Stimulated activated CD8-positive, alpha-beta memory T cell treated with anti-CD3 and anti-CD28 coated beads, Interleukin-7, amount 100 ng/mL, for 4 hours (primary cell): ENCODE results near the gene TPPP.
"Not testable (repeated sequence)": the region's sequence is repeated elsewhere in the genome, so short reads cannot be mapped to it uniquely, and the experiment has no call there.

Experiments used
- DNase-seq, 2 donors: peaks; one replicate each; pipeline ENCODE4 v3.0.0-alpha.2; 2020; ENCODE audit warnings: low read depth in 2 of 2

Gene TPPP

DNA sequence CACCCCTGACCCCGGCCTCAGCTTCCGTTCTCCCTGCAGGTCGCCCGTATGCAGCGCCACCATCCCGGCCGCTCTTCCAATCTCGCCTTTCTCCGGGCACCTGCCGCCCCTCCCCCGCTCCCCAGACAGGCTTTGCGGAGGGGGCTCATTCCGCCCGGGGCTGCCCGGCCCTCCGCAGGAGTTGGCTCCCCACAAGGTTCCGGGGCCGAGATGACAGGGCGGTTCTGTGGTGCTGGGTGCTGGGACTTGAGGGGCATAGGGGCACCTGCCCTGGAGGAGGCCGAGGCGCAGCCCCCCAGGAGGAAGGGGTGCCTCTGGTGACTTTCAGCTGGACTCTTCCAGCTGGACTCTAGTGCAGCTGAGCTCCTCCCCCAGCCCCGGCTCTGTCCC is 885 bp upstream of the TPPP start:
- not testable (repeated sequence) for DNase-seq

GRCh38 chr5:692529-693041 is 567 bp downstream of the TPPP start:
- not testable (repeated sequence) for DNase-seq

DNA sequence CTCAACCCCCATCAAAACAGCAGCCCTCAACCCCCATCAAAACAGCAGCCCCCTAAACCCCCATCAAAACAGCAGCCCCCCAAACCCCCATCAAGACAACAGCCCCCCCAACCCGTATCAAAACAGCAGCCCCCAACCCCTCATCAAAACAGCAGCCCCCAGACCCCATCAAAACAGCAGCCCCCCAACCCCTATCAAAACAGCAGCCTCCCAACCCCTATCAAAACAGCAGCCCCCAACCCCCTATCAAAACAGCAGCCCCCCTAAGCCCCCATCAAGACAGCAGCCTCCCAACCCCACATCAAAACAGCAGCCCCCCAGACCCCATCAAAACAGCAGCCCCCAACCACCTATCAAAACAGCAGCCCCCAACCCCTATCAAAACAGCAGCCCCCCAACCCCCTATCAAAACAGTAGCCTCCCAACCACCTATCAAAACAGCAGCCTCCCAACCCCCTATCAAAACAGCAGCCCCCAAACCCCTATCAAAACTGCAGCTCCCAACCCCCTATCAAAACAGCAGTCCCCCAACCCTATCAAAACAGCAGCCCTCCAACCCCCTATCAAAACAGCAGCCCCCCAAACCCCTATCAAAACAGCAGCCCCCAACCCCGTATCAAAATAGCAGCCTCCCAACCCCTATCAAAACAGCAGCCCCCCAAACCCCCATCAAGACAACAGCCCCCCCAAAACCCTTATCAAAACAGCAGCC is 1.2 kb downstream of the TPPP start:
- DNase-seq, result no peak

- DNase-seq, result not testable (repeated sequence)
These were observed 2.1 kb downstream of the TPPP start for GRCh38 chr5:691049-691448.

- not testable (repeated sequence) for DNase-seq
These were observed 2.9 kb downstream of the TPPP start for GRCh38 chr5:690293-690692.

DNA sequence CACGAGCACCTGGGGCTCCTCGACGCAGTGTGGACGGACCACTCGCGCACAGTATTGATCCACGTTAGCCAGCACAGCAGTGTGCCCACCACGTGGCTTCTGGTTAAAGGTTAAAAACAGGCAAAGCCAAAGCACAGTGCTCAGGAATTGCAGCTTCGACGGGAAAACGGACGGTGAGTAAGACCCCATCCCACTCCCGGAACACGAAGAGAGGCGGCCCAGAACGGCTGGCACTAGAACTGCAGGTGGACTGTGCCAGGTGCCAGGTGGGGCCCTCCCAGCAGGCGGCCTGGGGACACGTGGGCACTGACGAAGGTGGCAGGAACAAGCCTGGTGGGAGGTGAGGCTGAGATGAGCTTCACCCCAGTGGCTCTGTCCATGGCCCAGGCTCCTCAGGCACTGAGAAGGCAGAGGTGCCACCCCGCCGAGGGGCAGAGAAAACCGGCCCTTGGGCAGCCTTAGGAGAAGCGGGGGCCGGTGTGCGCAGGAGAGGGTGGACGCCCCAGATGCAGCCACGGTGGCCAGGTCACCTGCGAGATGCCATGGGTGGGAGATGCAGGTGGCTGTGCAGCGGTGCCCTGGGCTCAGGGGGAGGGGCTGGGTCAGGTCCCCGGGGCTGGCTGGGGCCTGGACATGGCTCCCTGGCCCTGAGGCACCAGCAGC is 4.7 kb downstream of the TPPP start:
- DNase-seq, result not testable (repeated sequence)

DNA sequence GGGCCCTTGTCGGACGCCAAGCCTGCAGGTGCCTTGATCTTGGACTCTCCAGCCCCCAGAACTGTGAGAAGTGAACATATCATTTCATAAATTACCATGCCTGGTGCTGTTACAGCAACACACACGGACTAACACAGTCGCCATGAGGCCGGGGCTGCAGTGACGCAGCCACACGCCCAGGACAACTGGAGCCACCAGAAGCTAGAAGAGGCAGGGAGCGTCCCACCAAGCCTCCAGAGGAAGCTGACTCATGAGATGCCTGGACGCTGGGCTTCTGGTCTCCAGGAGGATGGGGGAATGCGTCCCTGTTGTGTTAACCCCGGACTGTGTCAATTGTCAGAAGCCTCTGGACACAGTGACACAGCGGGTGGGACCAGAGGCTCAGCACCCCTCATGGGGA is 6.2 kb downstream of the TPPP start:
- DNase-seq, result not testable (repeated sequence)

DNA sequence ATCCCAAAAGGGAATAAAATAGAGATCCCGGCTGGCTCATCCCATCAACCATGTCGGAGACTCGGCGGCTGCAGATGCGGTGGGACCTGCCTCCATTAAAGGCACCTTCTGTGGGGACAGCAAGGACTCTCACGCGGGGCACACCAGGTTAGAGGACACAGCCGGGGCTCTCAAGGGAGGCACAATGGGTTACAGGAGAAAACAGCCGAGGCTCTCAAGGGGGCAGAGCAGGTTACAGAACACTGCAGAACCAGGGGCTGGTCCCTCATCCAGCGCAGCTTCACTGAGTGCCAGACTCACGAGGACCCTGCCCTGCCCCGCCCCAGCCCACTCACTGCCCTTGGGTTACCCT is 7.0 kb downstream of the TPPP start:
- not testable (repeated sequence) for DNase-seq

DNA sequence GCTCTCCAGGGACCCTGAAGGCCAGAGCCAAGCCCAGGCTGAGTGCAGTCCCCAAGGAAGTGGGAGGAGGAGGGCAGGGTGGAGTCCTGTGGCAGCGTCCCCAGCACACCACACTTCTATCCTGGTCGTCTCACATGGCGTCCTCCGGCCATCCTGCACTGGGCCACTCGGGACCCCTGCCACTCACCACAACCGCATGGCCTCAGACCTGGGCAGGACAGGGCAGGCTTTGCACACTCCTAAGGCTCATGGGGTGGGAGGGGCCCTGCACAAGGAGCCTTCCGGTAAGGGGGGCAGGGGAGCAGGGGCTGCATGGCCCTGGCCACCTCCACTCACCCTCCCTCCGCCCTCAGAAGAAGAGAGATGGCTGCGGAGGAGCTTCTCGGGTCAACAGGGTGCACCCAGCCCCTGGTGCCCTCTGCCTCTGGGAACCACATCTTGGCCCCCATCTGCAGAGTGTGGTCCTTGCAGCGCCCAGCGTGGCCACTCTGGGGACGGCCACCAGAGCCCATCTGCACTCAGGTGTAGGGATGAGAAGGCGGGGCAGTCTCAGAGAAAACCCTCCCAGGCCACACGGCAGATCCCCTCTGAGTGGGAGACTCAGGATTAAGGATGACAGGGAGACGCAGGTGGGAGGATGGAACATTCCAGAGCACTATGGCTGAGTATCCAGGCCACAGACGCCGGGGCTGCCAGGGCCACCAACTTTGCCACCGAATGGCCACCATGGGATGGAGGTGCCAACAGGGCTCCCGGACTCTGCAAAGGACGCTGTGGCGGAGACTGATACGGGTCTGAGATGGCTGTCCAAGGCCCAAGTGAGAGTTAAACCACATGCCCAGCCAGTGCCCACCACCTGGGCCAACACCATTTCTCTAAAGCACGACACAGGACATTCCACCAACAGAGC is 7.6 kb downstream of the TPPP start:
- DNase-seq, result no peak

DNA sequence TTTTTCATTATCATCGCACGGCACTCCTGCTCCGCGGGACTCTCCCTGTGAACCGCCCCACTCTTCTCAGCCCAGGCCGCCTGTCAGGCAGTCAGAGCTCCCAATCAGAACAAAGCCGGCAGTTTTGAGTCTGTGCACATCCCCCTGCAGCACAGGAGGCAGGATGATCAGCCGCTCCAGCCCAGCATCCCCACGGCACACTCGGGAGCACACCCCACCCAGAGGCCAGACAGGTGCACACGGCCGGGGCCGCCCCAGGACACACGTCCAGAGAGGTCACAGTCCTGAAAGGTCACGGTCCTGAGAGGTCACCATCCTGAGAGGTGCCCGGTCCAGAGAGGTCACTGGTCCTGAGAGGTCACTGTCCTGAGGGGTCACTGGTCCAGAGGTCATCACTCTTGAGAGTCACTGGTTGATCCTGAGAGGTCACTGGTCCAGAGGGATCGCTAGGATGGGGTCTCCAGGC is 8.4 kb downstream of the TPPP start:
- no peak for DNase-seq

DNA sequence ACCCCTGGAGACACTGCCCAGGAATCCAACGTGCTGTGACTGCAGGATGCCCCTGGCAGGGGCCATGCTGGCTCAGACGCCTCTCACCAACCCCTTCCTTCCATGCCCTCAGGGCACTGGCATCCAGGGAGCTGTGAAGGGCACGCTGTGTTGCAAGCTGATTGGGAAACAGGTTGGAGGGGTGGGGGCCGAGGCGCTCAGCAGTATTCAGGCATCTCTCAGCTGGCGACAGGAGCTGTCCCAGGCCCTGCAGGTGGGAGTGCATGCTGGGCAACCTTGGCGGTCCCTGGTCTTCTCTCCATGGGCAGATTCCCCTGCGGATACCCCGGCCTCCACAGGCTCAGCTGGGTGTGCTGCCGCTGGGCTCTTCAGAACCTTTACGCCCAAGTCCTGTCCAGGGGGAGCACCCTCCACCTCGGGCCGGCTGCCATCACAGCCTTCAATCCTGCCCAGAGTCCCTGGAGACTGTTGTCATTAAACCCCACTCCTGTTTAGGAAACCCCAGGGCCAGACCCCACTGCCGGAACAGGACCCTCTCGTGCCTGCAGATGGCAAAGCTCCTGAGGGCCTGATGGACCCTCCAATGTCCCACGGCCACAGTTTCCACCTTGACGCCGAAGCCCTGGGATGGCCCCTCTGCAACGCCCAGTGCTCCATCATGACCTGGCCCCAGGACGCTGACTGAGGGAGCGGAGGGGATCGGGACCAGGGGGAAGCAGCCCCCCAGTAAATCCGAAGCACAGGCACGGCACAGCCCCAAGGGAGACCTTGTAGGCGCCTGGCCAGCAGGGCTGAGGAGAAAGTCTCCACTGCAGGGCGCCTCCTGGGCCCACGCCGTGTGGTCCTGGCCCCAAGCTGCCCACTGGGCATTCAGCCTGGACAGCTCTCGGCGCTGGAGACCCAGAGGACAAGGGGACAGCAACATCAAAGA is 9.3 kb downstream of the TPPP start:
- no peak for DNase-seq

- not testable (repeated sequence) for DNase-seq
These were observed 10.3 kb downstream of the TPPP start for GRCh38 chr5:682651-683358.

DNA sequence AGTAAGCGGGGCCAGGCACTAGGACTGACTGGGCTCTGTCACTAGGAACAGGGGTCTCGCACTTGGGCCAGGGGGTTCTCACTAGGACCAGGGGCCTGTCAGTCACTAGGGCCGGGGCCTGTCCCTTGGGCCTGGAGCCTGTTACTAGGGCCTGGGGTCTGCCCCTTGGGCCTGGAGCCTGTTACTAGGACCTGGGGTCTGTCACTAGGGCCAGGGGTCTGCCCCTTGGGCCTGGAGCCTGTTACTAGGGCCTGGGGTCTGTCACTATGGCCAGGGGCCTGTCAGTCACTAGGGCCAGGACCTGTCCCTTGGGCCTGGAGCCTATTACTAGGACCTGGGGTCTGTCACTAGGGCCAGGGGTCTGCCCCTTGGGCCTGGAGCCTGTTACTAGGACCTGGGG is 10.9 kb downstream of the TPPP start:
- DNase-seq, result not testable (repeated sequence)

DNA sequence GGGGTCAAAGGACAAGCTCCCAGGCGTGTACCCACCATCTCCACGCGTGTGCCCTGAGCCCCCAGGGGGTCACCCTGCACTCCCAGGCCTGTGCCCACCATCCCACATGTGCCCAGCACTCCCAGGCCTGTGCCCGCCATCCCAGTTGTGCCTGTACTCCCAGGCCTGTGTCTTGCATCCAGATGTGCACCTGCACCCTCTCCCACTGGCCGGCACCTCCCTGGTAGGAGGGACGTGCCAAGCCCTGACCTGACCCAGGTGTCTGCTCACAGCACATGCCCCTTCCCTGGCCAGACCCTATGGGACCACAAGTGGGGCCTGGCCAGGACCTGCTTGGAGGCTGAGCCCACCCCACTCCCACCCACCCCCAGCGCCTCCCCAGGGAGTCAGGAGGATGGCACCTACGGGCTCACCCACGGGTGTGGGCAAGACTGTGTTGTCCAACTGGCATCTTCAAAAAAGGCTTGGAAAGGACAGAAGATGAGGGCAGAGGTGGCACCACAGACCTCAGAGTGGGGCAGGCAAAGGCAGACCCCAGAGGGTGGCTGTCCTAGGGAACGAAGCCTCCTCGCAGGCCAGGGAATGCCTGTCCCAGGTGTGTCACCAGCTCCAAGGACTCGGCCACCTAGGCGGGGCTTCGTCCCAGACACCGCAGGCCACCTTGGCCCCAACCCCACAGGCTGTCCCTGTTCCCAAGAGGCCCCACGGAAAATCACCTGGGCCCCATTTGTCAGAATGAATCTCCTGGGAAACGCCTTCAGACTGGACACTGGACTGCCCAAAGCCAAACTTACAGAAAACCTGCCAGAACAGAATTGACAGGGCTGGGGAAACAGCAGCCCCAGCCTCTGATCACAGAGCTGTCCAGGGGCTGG is 11.6 kb downstream of the TPPP start:
- not testable (repeated sequence) for DNase-seq

GRCh38 chr5:680836-681235 is 12.3 kb downstream of the TPPP start:
- DNase-seq, result not testable (repeated sequence)

DNA sequence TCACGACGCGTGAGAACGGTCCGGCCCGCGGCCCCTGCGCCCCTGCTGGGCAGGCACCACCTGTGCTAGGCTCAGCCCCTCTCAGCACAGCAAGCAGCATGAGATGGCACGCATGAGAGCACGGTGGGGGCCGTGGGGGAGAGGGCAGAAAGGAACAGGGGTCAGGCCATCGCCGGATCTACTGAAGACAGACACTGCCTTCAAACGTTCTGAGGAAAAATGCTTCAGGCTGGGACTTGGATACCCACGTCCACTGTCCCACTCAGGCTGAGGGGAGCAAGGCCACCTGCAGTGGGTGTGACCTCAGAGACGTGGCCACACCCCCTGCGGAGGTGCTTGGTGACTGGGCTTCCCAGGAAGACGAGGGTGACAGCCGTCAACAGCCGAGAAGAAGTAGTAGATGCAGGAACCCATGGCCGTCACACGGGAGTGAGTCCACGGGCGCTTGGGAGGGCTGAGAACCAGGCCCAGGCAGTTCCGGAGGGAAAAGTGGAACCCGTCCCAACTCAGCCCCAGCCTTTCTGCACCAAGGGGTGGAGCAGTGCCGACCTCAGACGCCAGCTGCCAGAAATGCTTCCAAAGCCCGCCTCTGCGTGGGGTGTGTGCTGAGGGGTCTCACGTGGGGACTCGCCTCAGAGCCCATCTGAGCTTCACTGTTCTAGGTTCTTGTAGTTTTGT is 12.9 kb downstream of the TPPP start:
- DNase-seq, result not testable (repeated sequence)

GRCh38 chr5:679166-679895 is 13.8 kb downstream of the TPPP start:
- not testable (repeated sequence) for DNase-seq

- not testable (repeated sequence) for DNase-seq
These were observed 14.6 kb downstream of the TPPP start for GRCh38 chr5:678521-678920.
